Inflammatory macrophage treated with lipopolysaccharide for 1 hour (primary cell): ENCODE results near the gene MAGI1.

ENCODE experiments used
- DNase-seq, 2 donors: peaks; one replicate each; pipeline ENCODE4 v3.0.0-alpha.2; 2020 to 2022

The MAGI1 gene

GRCh38 chr3:65829228-65829627, 209.5 kb downstream of the MAGI1 start:
- DNase-seq, result no peak

DNA sequence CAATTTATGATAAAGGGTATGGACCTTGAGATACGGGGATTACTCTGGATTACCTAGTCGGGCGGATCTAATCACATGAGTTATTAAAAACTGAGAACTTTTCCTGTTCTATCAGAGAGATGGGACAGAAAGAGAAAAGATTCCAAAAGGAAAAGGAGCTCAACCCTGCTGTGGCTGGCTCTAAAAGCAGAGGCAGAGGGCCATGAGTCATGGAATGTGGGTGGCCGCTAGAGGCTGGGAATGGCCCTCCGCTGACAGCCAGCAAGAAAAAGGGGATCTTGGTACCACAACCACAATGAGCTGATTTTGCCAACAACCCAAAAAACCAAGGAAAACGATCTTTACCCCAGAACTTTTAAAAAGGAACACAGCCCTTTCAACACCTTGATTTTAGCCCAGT, 210.0 kb downstream of the MAGI1 start:
- peak in 1 of 2 donors; percentile 28 for DNase-seq

- DNase-seq, result peak in 1 of 2 donors; percentile 13
Measured at GRCh38 chr3:65827076-65827475, 211.6 kb downstream of the MAGI1 start.

GRCh38 chr3:65824166-65824565, 214.6 kb downstream of the MAGI1 start:
- no peak for DNase-seq

GRCh38 chr3:65820600-65820999, 218.1 kb downstream of the MAGI1 start:
- no peak for DNase-seq

- no peak for DNase-seq
Measured at GRCh38 chr3:65819896-65820295, 218.8 kb downstream of the MAGI1 start.

DNA sequence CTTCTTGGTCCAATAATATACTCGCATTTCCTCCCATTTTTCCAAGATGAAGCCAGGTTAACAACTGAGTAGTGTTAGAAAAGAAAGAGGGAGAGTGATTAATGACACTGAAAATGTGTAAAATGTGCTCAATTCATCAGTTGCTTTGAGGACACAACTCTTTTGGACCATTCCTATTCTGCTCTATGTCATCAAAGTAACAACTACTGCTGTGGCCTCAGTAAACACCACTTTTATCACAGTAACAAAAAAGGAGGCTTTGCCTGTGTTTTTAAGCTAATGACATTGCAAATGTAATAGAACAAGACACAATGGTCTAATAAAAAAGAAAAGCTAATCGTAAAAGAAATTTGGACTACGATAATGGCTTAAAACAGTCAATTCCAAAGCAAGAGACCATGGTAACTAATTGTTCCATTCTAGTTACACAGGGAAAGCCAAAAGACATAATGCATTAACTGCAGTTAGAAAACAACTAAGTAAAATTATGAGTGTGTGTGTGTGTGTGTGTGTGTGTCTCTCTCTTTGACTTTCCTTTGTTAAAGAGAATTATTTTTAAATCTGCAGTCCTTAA, 221.1 kb downstream of the MAGI1 start:
- no peak for DNase-seq

DNA sequence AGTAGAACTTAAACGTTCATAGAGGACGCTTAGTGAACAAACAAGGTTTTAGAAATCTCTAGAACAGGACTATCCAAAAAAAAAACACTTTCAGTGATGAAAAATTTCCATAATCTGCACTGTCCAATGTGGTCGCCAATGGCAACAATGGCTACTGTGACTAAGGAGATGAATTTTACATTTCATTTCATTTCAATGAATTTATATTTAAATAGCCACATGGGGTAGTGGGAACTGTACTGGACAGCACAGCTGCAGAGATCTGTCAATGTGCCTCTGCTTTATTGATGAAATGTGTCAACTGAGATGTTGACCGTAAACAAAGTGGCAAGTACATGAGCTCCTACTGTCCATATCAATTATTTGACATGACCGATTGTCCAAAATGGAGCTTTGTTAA, 222.5 kb downstream of the MAGI1 start:
- DNase-seq, result no peak

- DNase-seq, result no peak
Measured at GRCh38 chr3:65814845-65815578, 223.7 kb downstream of the MAGI1 start.

DNA sequence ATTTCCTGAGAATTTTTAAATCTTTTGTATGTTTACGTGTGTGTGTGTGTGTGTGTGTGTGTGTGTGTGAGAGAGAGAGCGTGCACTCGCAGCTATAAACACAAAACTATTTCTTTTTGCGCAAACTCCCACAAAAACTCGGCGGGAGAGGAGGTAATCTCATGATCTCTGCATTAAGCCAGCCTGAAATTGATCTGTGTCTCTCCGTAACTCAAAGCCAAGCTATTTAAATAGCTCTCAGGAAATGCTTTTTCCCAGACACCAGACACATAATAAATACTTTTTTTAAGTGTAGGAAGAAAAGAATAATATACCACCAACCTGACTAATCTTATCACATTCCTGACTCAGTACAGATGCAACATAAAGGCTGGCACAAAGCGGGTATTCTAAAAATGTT, 226.8 kb downstream of the MAGI1 start:
- no peak for DNase-seq

DNA sequence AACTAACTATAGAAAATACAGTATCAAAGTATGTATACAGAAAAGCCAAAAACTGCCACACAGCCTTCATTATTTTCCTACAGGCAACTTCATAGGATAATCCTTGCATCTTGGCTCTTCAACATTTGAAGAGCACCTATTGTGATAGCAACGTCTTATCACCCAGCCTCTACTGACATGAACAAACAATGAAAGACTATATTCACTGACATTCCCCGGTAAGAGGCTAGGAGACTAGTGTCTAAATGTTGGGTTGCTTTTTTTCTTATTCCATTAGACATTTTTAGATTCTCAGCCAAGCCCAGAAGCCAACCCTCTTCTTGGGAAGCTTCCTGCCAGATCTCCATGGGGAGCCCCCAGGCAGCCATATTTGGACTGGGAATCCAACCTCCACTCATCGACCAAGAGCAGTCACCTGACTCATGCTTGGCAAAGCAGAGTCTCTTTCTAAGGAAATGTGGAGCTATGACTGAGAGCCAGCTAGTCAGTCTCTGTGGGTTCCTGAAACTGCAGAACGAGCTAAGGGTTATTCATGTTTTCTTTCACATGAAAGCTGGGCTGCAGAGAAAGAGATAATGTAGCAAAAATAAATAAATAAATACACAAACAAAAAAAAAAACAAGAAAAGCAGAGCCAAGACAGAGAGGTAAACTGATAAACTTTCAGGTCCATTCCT, 227.5 kb downstream of the MAGI1 start:
- no peak for DNase-seq

DNA sequence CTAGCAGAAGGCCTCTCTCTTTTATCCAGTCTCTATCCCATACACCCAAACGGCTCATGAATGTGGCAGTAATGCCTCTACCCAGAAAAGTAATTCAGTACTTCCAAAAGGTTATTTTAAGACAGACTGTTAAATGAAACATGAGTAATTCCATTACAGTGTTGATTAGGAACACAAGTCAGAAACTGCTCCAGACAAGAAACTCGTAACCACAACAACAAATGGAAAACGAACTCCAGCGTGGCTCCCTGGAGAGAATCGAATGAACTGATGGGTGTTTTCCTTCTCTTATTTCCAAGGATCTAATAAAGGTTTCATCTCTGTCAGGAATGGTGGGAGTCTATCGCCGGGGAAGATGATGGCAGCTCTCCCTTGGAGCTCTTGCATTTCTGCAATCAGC, 228.4 kb downstream of the MAGI1 start:
- no peak for DNase-seq

DNA sequence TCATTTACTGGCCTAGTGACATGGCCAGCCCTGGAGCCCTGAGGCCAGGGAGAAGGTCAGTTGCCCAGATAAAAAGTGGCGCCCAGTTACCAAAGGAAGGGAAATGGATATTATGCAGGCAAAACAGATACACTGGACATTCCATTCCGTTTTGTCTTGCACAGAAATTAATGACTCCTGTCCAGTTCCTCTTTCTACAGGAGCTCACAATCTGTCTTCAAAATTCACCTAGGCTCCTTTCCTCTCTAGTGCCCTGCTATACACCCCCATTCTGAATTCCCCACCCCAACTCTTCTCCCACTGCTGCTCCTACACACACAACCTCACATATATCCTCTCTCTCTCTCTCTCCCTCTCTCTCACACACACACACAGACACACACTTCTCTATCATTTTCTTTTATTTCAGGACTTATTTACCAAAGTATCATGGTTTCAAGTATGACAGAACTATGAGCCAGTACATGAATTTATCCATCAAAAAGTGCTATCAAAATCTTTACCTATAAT, 229.0 kb downstream of the MAGI1 start:
- no peak for DNase-seq

GRCh38 chr3:65808824-65809223, 229.9 kb downstream of the MAGI1 start:
- DNase-seq, result no peak

- DNase-seq, result no peak
Measured at GRCh38 chr3:65808407-65808806, 230.3 kb downstream of the MAGI1 start.

DNA sequence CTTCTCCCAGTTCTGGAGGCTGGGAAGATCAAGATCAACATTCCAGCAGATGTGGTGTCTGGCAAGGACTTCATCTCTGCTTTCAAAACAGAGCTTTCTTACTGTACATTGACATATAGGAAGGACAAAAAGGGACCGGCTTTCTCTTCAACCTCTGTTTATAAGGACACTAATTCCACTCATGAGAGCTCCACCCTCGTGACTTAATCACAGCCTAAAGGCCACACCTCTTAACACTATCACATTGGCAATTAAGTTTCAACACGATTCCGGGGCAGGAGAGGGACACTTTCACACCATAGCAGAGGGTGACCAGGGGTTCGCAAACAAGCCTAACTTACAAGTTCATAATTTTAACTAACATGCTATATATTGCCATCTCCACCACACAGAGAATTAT, 231.5 kb downstream of the MAGI1 start:
- DNase-seq, result no peak

DNA sequence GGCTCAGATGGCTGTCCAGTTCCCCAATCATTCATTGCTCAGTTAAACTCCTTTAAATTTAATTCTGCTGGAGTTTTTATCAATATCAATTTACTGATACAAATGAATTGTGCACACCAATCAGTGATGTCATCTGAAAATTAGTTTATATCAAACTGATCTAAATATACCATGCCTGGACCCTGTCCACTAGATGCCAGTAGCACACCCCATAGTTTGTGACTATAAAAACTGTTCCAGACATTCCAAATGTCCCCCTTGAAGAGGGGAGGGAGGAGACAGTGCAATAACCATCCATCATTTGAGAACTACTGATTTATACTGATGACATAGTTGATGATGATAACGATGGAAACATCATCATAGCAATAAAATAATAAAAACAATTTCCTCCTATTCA, 232.1 kb downstream of the MAGI1 start:
- DNase-seq, result no peak

DNA sequence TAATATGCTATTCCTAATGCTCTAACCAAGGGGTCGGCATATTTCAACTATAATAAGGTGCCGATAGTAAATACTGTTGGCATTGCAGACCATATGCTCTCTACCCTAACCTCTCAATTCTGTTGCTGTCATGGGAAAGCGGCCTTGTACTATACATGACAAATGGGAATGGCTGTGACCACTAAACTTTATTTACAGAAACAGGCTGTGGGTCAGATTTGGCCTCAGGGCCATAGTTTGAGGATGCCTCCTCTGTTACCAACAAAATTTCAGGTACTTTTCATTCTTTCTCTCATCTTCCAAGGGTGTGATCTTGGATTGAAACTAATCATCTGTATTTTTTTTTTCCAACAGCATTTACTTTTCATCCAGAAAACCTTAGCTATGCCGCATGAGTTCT, 242.0 kb downstream of the MAGI1 start:
- no peak for DNase-seq

- DNase-seq, result no peak
Measured at GRCh38 chr3:65795166-65795565, 243.6 kb downstream of the MAGI1 start.

- no peak for DNase-seq
Measured at GRCh38 chr3:65793495-65794200, 245.1 kb downstream of the MAGI1 start.

- no peak for DNase-seq
Measured at GRCh38 chr3:65788461-65788860, 250.3 kb downstream of the MAGI1 start.

GRCh38 chr3:65787827-65788226, 250.9 kb downstream of the MAGI1 start:
- DNase-seq, result no peak

DNA sequence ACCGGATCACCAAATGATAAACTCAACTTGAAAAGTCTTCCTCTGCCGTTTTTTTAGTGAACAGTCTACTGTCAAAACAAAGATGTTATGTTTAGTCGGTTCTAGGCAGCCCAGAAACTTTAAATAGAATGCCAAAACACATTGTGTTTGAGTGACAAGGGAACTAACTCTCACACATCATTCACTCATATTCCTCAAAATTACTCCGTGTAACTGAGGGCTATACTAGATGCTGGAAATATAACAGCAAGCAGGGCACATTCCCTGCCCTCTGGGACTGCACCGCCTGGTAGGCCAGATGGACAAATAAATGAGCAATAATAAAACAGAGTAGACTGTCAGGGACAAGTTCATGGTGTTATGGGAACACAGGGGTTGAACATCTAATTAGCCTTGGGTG, 251.4 kb downstream of the MAGI1 start:
- no peak for DNase-seq

DNA sequence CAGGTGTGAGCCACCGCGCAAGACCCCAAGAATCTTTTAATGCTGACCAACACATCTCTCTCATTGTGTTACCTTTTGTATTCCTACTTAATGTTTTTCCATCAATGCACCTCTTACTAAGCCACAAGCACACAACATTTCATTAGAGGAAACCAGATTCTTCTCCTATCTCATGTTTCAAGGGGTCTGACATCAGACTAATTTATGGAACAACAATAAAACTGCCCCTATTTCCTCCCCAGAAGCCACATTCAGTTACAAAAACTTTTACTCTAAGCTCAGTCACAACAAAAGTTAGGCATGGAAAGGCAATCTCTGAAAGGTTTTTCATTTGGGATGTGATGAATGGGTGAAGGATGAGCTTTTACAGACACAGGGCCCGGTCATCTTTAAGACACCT, 251.8 kb downstream of the MAGI1 start:
- no peak for DNase-seq
